ENCODE measurements around the gene APOB.

APOB gene, protein sequence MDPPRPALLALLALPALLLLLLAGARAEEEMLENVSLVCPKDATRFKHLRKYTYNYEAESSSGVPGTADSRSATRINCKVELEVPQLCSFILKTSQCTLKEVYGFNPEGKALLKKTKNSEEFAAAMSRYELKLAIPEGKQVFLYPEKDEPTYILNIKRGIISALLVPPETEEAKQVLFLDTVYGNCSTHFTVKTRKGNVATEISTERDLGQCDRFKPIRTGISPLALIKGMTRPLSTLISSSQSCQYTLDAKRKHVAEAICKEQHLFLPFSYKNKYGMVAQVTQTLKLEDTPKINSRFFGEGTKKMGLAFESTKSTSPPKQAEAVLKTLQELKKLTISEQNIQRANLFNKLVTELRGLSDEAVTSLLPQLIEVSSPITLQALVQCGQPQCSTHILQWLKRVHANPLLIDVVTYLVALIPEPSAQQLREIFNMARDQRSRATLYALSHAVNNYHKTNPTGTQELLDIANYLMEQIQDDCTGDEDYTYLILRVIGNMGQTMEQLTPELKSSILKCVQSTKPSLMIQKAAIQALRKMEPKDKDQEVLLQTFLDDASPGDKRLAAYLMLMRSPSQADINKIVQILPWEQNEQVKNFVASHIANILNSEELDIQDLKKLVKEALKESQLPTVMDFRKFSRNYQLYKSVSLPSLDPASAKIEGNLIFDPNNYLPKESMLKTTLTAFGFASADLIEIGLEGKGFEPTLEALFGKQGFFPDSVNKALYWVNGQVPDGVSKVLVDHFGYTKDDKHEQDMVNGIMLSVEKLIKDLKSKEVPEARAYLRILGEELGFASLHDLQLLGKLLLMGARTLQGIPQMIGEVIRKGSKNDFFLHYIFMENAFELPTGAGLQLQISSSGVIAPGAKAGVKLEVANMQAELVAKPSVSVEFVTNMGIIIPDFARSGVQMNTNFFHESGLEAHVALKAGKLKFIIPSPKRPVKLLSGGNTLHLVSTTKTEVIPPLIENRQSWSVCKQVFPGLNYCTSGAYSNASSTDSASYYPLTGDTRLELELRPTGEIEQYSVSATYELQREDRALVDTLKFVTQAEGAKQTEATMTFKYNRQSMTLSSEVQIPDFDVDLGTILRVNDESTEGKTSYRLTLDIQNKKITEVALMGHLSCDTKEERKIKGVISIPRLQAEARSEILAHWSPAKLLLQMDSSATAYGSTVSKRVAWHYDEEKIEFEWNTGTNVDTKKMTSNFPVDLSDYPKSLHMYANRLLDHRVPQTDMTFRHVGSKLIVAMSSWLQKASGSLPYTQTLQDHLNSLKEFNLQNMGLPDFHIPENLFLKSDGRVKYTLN (N-terminal part only)

GRCh38 chr2:21043744-21044532, at the start of gene APOB:
APOB (minus strand) TSS chr2:21044073; CDS start chr2:21043945, 128 bp downstream.
- no peak for DNase-seq (ENCODE audit: low read depth in 1 of 2, low spot score in 1 of 2)

GRCh38 chr2:21092308-21092869, 48.5 kb upstream of the APOB start:
- DNase-seq (ENCODE audit: low read depth in 1 of 2, low spot score in 1 of 2), result no peak

GRCh38 chr2:21084401-21084800, 40.5 kb upstream of the APOB start:
- no peak for DNase-seq (ENCODE audit: low read depth in 1 of 2, low spot score in 1 of 2)

DNA sequence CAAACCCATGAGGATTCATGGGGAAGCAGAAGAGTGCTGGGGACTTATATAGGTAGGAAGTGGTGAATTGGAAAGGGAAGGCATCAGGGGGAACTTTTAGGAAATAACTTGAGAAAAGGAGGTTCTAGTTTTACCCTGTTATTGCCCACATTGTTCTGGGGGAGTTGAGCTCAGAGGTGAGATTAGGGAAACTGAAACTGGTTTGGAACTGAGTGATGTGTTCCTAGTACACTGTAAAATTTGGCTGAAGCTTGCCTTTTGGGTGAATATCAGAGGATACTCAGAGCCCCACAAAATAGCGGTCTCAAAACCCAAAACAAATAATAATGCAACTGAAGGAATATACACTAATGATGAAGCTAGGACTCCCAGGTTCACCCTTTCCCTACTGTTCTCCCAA, 39.6 kb upstream of the APOB start:
- DNase-seq (ENCODE audit: low read depth in 1 of 2, low spot score in 1 of 2), result no peak

- no peak for DNase-seq (ENCODE audit: low read depth in 1 of 2, low spot score in 1 of 2)
These were observed 34.4 kb upstream of the APOB start for GRCh38 chr2:21078296-21078695.

- no peak for DNase-seq (ENCODE audit: low read depth in 1 of 2, low spot score in 1 of 2)
These were observed 28.8 kb upstream of the APOB start for GRCh38 chr2:21072477-21073242.

- DNase-seq (ENCODE audit: low read depth in 1 of 2, low spot score in 1 of 2), result no peak
These were observed 26.7 kb upstream of the APOB start for GRCh38 chr2:21070341-21071257.

DNA sequence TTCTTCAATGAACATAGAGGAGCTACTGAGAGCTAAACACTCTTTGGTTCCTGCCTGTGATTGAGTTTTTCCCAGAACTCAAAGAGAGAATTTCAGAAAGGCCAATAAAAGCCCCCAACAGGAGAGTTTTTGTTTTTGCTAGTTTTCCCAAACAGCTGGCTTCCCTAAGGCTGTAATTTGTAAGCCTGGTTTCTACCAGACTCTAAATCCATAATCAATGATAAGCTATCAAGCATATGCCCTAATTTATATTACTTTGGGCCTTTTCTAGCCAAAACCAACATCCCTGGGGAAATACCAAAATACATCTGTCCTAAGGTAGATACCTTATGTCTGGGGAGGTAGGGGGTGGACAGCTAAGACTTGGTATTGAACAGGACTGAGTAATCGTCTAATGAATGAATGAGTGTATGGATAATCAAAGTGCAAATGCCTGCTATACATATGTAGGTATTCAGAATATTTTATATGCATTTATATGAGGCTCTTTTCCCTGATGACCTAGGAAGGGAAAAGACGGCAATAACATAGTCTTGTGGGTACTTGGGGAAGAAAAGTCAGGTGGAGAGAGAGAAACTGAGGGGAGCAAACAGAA, 26.0 kb upstream of the APOB start:
- no peak for DNase-seq (ENCODE audit: low read depth in 1 of 2, low spot score in 1 of 2)

DNA sequence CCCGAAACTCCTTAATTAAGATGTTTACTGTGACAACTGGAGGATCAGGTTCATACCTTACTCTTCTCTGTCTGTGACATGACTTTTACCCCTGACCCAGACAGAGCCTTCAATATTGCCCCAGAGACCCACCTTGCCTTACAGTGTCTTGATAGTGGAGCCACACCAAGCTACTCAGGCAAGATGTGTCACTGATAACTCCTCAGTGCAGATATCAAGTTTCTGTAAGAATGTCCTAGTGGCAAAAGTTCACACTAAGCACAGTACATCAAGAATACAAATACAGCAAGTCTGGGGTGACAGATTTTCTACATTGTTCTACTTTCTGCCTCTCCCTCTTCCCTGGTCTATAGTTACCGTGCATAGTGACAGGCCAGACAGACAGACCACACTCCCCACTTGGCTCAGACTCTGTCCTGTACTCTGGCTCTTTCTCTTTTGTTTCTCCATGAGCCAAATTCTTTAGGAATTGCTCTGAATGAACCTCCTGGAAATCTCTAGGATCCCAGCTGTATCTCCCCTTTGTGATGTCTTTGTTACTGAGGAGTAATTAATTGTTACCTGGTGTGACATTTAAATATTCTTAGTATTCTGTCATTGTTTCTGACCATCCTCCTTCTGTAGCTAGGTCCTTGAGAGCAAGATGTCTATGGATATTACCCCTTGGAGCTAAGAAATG, 24.1 kb upstream of the APOB start:
- no peak for DNase-seq (ENCODE audit: low read depth in 1 of 2, low spot score in 1 of 2)

GRCh38 chr2:21067125-21067524, 23.3 kb upstream of the APOB start:
- no peak for DNase-seq (ENCODE audit: low read depth in 1 of 2, low spot score in 1 of 2)

- no peak for DNase-seq (ENCODE audit: low read depth in 1 of 2, low spot score in 1 of 2)
These were observed 16.2 kb upstream of the APOB start for GRCh38 chr2:21059885-21060610.

DNA sequence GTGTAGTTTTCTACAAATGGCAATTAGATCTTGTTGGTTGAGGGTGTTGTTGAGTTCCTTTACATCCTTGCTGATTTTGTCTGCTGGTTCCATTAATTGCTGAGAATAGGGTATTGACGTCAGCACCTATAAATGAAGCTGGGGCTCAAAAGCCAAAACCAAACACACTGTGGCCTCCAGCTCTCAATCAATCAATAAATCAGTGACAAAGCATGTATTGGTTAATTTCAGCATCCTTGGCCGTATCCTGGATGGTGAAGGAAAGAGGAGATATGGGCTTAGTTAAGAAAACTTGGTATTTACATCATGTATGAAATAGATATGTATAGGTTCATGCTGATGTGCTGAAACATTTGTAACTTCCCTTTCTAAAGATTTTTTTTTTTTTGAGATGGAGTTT, 13.2 kb upstream of the APOB start:
- DNase-seq (ENCODE audit: low read depth in 1 of 2, low spot score in 1 of 2), result no peak

DNA sequence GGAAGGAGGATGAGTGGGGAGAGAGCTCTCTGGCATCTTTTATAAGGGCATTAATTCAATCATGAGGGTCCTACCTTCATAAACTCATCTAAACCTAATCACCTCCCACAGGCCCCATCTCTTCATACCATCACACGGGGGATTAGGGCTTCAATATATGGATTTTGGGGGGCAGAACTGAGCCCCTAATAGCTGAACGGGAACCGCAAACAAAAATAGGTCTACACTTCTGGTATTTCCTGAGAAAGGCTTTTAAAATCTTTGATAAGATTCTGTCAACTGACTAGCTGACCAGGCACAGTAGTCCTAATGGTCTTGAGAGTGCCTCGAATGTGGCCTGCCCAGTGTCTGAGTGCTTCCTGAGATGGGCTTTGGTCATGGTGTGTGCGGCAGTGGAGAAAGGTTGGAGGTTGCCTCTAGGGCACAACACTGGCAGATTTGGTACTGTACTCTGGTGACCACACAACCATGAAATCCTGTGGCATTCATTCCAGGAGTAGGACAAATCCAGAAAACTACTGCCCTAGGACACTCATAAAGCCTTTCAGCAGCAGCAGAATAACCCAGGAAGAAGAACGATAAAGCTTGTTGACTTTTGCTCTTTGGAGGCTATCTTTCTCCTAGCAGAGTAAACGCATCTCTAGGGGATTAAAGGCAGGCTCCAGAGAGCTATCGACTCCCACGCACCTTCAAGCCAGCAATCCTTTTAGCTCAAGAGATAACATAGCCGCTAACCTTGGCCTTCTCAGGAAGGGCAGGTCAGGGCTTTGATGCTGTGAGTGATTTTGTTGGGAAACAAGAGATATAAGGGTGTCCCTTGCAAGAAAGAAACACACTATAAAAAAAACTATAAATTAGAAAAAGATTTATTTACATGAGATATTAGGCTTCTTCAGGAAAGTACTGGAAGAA, 12.3 kb upstream of the APOB start:
- DNase-seq (ENCODE audit: low read depth in 1 of 2, low spot score in 1 of 2), result no peak

- no peak for DNase-seq (ENCODE audit: low read depth in 1 of 2, low spot score in 1 of 2)
These were observed 11.6 kb upstream of the APOB start for GRCh38 chr2:21055451-21055850.

- no peak for DNase-seq (ENCODE audit: low read depth in 1 of 2, low spot score in 1 of 2)
These were observed 10.1 kb upstream of the APOB start for GRCh38 chr2:21054011-21054410.

DNA sequence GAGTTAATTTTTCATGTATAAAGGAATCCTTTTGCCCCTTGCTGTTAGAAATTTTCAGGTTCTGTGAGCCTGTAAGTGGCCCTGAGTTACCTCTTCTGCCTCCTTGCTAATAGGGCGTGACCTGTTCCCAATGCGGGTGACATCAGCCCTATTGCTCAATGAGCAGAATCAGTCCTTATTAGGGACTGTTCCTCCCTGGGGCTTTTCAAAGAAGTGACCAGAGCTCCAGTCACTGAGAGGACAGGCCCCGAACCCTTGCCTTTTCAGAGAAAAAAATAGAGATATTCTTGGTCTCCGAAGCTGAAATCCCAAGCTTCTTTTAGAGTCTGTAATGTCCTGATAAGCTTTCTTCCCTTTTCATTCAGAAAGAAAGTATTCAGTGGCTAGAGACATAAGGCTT, 8.2 kb upstream of the APOB start:
- DNase-seq (ENCODE audit: low read depth in 1 of 2, low spot score in 1 of 2), result no peak

All from stimulated activated CD4-positive, alpha-beta T cell treated with anti-CD3 and anti-CD28 coated beads, Interleukin-15, amount 100 ng/mL, for 1 hour (primary cell).